ENCODE data around the gene DAGLB. TPM values are rescaled to one million over a fixed set of nuclear protein-coding genes. Genes with fewer than 3 reads are reported as not detected.
"Not testable (repeated sequence)": the region's sequence is repeated elsewhere in the genome, so short reads cannot be mapped to it uniquely, and the experiment has no call there.

The DAGLB gene
- total and polyA plus RNA-seq, 2 of the 8 experiments (the other 6 are each of a cell fraction or from before 2014, with no cell fraction given) = 27.0 to 39.6 TPM

DNA sequence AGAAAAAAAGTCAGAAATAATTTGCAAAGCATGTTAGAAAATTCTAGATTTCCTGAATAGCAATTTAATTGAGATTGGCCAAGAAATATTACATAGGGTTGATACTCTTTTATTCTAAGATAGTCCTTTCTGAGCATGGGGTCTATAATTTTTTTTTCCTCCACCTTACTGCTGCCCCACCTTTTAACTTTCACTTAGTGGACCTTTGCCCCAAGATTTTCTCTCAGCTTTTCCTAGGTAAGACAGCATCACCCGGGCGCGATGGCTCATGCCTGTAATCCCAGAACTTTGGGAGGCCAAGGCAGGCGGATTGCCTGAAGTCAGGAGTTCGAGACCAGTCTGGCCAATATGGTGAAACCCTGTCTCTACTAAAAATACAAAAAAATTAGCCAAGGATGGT lies 69.2 kb downstream of the DAGLB start:
- WGBS, 2 experiments (ENCODE audit: extremely low coverage in 1 of 2, insufficient coverage in 1 of 2, insufficient read length in 1 of 2, insufficient replicate concordance in 2 of 2, low coverage in 1 of 2, low lambda C conversion rate in 2 of 2, missing lambda C conversion rate in 1 of 2) = 93% methylated on average over 5 of the region's 5 CpGs; no CpG with 5 or more reads in 1 of the 2 experiments
- H3K4me2 ChIP-seq (ENCODE audit: insufficient read depth in 1 of 2, low read depth in 2 of 2, low read length in 2 of 2); DNase-seq (ENCODE audit: low read depth in 1 of 2, low spot score in 2 of 2); H3K4ac ChIP-seq (replicated peaks; ENCODE audit: insufficient read length, low read depth, low read length); H2BK20ac ChIP-seq (ENCODE audit: low read length); H4K91ac ChIP-seq (replicated peaks; ENCODE audit: insufficient read length, low read length); FAIRE-seq; H3K4me3 ChIP-seq (ENCODE audit: extremely low read depth in 1 of 4, insufficient read depth in 2 of 4, low read depth in 3 of 4, low read length in 4 of 4); H2AK5ac ChIP-seq (ENCODE audit: low read depth, low read length); H3K27ac ChIP-seq (ENCODE audit: low read depth, low read length); H3K36me3 ChIP-seq (ENCODE audit: control insufficient read depth in 2 of 4, insufficient read depth in 4 of 4, low read length in 3 of 4); H3K9ac ChIP-seq (replicated peaks in 1 of 4; ENCODE audit: extremely low read depth in 1 of 4, low read depth in 3 of 4, low read length in 3 of 4); H3K14ac ChIP-seq (ENCODE audit: insufficient read length); CTCF ChIA-PET (ENCODE audit: partially characterized antibody); H2BK12ac ChIP-seq (ENCODE audit: low read depth, low read length); H2BK15ac ChIP-seq (ENCODE audit: low read length); H3K23ac ChIP-seq (ENCODE audit: insufficient read length); H2BK120ac ChIP-seq (replicated peaks; ENCODE audit: low read depth, low read length); H4K5ac ChIP-seq (ENCODE audit: insufficient read length, low read depth, low read length); H3K56ac ChIP-seq (replicated peaks; ENCODE audit: insufficient read length, low read depth, low read length); H2BK5ac ChIP-seq (ENCODE audit: low read depth, low read length); H2AFZ ChIP-seq (ENCODE audit: low read length); H3K23me2 ChIP-seq (ENCODE audit: low read depth, low read length); H4K8ac ChIP-seq (ENCODE audit: extremely low read depth, insufficient read depth, low read length); H3K79me1 ChIP-seq (ENCODE audit: low read depth, low read length); H3K27me3 ChIP-seq (replicated peaks in 1 of 4; ENCODE audit: control insufficient read depth in 3 of 4, extremely low read depth in 1 of 4, insufficient read depth in 3 of 4, low read length in 3 of 4); H3K18ac ChIP-seq (ENCODE audit: extremely low read depth, low read length); H3K9me3 ChIP-seq (ENCODE audit: insufficient read depth in 2 of 2, low read depth in 1 of 2, low read length in 1 of 2): not testable (repeated sequence)
- H3K79me2 ChIP-seq (ENCODE audit: control insufficient read depth in 1 of 2, insufficient read depth in 2 of 2, low read length in 2 of 2) = peaks cover 68 to 89% of the 10 kb centered on the region in 2 experiments
- POLR2A ChIA-PET (ENCODE audit: partially characterized antibody) = interaction anchor here (0.6 kb wide), 1 partner anchor 50 kb away, joined by 3 read pairs; no protein-coding TSS in a partner anchor
- H3K4me1 ChIP-seq (replicated peaks in 1 of 4; ENCODE audit: control insufficient read depth in 3 of 4, insufficient read depth in 4 of 4, low read length in 3 of 4) = peaks cover 0 to 13% (median 8%) of the 10 kb centered on the region in 4 experiments
- H4K20me1 ChIP-seq (replicated peaks in 1 of 2; ENCODE audit: control insufficient read depth in 1 of 2, insufficient read depth in 2 of 2, low read length in 2 of 2) = peaks cover 19 to 29% of the 10 kb centered on the region in 2 experiments
